OCI-M1 (cell line): Measurements from ENCODE around the gene OST4.
"Not testable (repeated sequence)": the region's sequence is repeated elsewhere in the genome, so short reads cannot be mapped to it uniquely, and the experiment has no call there.

Experiments
- DNase-seq: peaks from one replicate; lab custom pipeline; 2025; lab: John Stamatoyannopoulos, UW

Gene OST4

GRCh38 chr2:27079233-27080139, 8.0 kb upstream of the OST4 start:
- no peak for DNase-seq

GRCh38 chr2:27078267-27079194, 7.1 kb upstream of the OST4 start, which contains the start of gene EMILIN1:
EMILIN1 (plus strand) TSS chr2:27078615; CDS start chr2:27079066, 451 bp downstream.
- no peak for DNase-seq

- DNase-seq: no peak
Observed at GRCh38 chr2:27077231-27077630, 5.8 kb upstream of the OST4 start.

- no peak for DNase-seq
Observed at GRCh38 chr2:27076323-27076722, 4.9 kb upstream of the OST4 start.

- not testable (repeated sequence) for DNase-seq
Observed at GRCh38 chr2:27075566-27075871, 4.1 kb upstream of the OST4 start.

- DNase-seq: peak; percentile 33
Observed at GRCh38 chr2:27074738-27075565, 3.5 kb upstream of the OST4 start.

- DNase-seq: peak; percentile 35
Observed at GRCh38 chr2:27073782-27074181, 2.3 kb upstream of the OST4 start.

GRCh38 chr2:27072920-27073319, 1.5 kb upstream of the OST4 start:
- DNase-seq: no peak

GRCh38 chr2:27071990-27072830, 756 bp upstream of the OST4 start:
- DNase-seq: peak; percentile 58

- no peak for DNase-seq
Observed at GRCh38 chr2:27070653-27071276, 689 bp downstream of the OST4 start.

GRCh38 chr2:27069961-27070618, 1.4 kb downstream of the OST4 start:
- no peak for DNase-seq

GRCh38 chr2:27069436-27069835, 2.0 kb downstream of the OST4 start:
- no peak for DNase-seq

GRCh38 chr2:27067385-27067784, 4.1 kb downstream of the OST4 start:
- DNase-seq: no peak

- DNase-seq: no peak
Observed at GRCh38 chr2:27065128-27065527, 6.3 kb downstream of the OST4 start.

- no peak for DNase-seq
Observed at GRCh38 chr2:27060323-27060722, 11.1 kb downstream of the OST4 start.

- DNase-seq: no peak
Observed at GRCh38 chr2:27059141-27059820, 12.2 kb downstream of the OST4 start.

- no peak for DNase-seq
Observed at GRCh38 chr2:27058210-27058609, 13.2 kb downstream of the OST4 start.

- no peak for DNase-seq
Observed at GRCh38 chr2:27057184-27057583, 14.3 kb downstream of the OST4 start.

- no peak for DNase-seq
Observed at GRCh38 chr2:27054721-27055120, 16.7 kb downstream of the OST4 start.
